Measurements from ENCODE around the gene INSC. TPM values are rescaled to one million over a fixed set of nuclear protein-coding genes. Genes with fewer than 3 reads are reported as not detected.

Gene INSC
- total RNA-seq, 1 experiment from 2014 or later = 0.17 TPM

GRCh38 chr11:15099267-15099666, 15.5 kb upstream of the INSC start:
- no peaks in the 10 kb centered on the region; a peak in 1 of 4 replicates for H3K4me1 ChIP-seq (ENCODE audit: control insufficient read depth in 1 of 2, insufficient read depth in 2 of 2, low read length in 2 of 2)
- ChIA-PET CTCF (interaction anchor here (1.0 to 4.1 kb wide), 7 partner anchors 12 to 191 kb away, joined by 3 to 42 read pairs (median 13); no protein-coding TSS in a partner anchor), RAD21 (ENCODE audit: low non-redundant PET in 1 of 2, low total read pairs in 2 of 2, uncharacterized antibody in 2 of 2, unreplicated experiment in 2 of 2) (interaction anchor here in 1 of 2 experiments (2.0 kb wide), 1 partner anchor 60 kb away, joined by 9 read pairs; no protein-coding TSS in a partner anchor), POLR2A (no interaction called here)
- BruUV-seq (replicated peaks) = no TSS peak
- no peak overlapping the region for H2AFZ ChIP-seq (ENCODE audit: low read depth, low read length, poor library complexity, severe bottlenecking)
- ATAC-seq (no peak), DNase-seq (ENCODE audit: low read depth, low spot score) (no peak)
- H3K4me2 ChIP-seq (ENCODE audit: low read length) = no peak overlapping the region
- H3K9me3 ChIP-seq (ENCODE audit: control insufficient read depth in 1 of 2, insufficient read depth in 1 of 2, low read depth in 1 of 2, low read length in 2 of 2) = no peaks in the 10 kb centered on the region
- no peaks in the 10 kb centered on the region for H4K20me1 ChIP-seq (ENCODE audit: insufficient read depth)
- no peaks in the 10 kb centered on the region for H3K79me2 ChIP-seq (ENCODE audit: insufficient read depth, low read length)
- no peaks in the 10 kb centered on the region for H3K9me2 ChIP-seq (ENCODE audit: insufficient read depth)
- no peaks in the 10 kb centered on the region for H3K36me3 ChIP-seq (ENCODE audit: control insufficient read depth in 1 of 2, insufficient read depth in 2 of 2, low read length in 2 of 2)
- H3K27ac ChIP-seq (ENCODE audit: low read depth, low read length) = no peak overlapping the region
- intact Hi-C loops (cut with micrococcal nuclease) = no loop called here
- H3K9ac ChIP-seq (ENCODE audit: low read length) = no peak overlapping the region
- TF ChIP-seq EZH2 (IDR thresholded peaks at IDR 0.05) (no peak), RAD21 (IDR thresholded peaks at IDR 0.05; ENCODE audit: low read depth) (no peak), FOSL1 (IDR thresholded peaks at IDR 0.05; ENCODE audit: low read depth) (no peak), ATF3 (IDR thresholded peaks at IDR 0.05) (no peak), ZBTB33 (IDR thresholded peaks at IDR 0.05; ENCODE audit: extremely low read depth, insufficient replicate concordance, low read length) (no peak), ZFX (IDR thresholded peaks at IDR 0.05) (no peak), POLR2A (IDR thresholded peaks at IDR 0.05; ENCODE audit: borderline replicate concordance, extremely low read depth, insufficient read depth, insufficient read length) (no peak), POLR2AphosphoS5 (IDR thresholded peaks at IDR 0.05; ENCODE audit: low read depth, low read length) (no peak), EGR1 (IDR thresholded peaks at IDR 0.05; ENCODE audit: low read depth) (no peak), REST (IDR thresholded peaks at IDR 0.05; ENCODE audit: low read depth) (no peak), SRF (IDR thresholded peaks at IDR 0.05; ENCODE audit: low read depth) (no peak), JUND (IDR thresholded peaks at IDR 0.05) (no peak), ELF1 (IDR thresholded peaks at IDR 0.05; ENCODE audit: borderline replicate concordance, low read depth) (no peak), YY1 (IDR thresholded peaks at IDR 0.05; ENCODE audit: extremely low read depth, insufficient replicate concordance, low read depth, low read length) (no peak), EZH2phosphoT487 (IDR thresholded peaks at IDR 0.05; ENCODE audit: borderline replicate concordance) (no peak), SP1 (IDR thresholded peaks at IDR 0.05; ENCODE audit: low read depth) (no peak), CEBPB (IDR thresholded peaks at IDR 0.05; ENCODE audit: low read depth) (no peak)
- TF ChIP-seq, protein P1, sequence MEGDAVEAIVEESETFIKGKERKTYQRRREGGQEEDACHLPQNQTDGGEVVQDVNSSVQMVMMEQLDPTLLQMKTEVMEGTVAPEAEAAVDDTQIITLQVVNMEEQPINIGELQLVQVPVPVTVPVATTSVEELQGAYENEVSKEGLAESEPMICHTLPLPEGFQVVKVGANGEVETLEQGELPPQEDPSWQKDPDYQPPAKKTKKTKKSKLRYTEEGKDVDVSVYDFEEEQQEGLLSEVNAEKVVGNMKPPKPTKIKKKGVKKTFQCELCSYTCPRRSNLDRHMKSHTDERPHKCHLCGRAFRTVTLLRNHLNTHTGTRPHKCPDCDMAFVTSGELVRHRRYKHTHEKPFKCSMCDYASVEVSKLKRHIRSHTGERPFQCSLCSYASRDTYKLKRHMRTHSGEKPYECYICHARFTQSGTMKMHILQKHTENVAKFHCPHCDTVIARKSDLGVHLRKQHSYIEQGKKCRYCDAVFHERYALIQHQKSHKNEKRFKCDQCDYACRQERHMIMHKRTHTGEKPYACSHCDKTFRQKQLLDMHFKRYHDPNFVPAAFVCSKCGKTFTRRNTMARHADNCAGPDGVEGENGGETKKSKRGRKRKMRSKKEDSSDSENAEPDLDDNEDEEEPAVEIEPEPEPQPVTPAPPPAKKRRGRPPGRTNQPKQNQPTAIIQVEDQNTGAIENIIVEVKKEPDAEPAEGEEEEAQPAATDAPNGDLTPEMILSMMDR (IDR thresholded peaks at IDR 0.05 in 2 of 3, conservative IDR thresholded peaks at IDR 0.05 in 1 of 3; ENCODE audit: borderline replicate concordance in 1 of 3, insufficient read depth in 1 of 3, low read depth in 2 of 3, low read length in 2 of 3) = no peak
- H3K4me3 ChIP-seq (replicated peaks in 1 of 2; ENCODE audit: low read depth in 1 of 2, low read length in 2 of 2) = no peak overlapping the region
- H3K27me3 ChIP-seq (ENCODE audit: insufficient read depth, low read length) = no peaks in the 10 kb centered on the region; the same call in 1 of the 2 replicates

Data from HCT116 (cell line).